Measurements from ENCODE around the gene PURA.

DNA sequence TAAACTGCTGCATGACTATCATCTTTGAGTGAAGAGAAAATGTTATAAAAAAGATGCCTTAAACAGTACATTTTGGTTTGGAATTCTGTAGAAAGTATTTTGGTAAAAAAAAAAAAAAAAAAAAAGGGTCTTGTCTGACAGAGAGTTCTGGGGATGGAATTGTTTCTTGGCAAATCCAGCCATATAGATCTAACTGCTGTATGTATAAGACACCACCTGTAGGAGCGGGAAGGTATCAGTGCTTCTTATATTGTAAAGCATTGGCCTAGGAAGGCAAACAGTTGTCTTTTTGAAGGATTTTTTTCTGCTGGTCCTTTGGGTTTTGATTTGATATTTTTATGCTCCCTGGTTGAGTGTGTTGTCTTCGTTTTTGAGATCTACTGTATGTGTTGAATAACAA, 2.8 kb downstream of the PURA start:
- TF ChIP-seq POLR2AphosphoS5 (IDR thresholded peaks at IDR 0.05) (no peak), EP300 (IDR thresholded peaks at IDR 0.05) (no peak)

All from upper lobe of left lung (tissue), 4 donors.